Measurements from ENCODE around the gene ADRA1B.
"Not testable (repeated sequence)": the region's sequence is repeated elsewhere in the genome, so short reads cannot be mapped to it uniquely, and the experiment has no call there.

Gene ADRA1B

DNA sequence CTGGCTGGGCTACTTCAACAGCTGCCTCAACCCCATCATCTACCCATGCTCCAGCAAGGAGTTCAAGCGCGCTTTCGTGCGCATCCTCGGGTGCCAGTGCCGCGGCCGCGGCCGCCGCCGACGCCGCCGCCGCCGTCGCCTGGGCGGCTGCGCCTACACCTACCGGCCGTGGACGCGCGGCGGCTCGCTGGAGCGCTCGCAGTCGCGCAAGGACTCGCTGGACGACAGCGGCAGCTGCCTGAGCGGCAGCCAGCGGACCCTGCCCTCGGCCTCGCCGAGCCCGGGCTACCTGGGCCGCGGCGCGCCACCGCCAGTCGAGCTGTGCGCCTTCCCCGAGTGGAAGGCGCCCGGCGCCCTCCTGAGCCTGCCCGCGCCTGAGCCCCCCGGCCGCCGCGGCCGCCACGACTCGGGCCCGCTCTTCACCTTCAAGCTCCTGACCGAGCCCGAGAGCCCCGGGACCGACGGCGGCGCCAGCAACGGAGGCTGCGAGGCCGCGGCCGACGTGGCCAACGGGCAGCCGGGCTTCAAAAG lies 55.7 kb downstream of the ADRA1B start:
- DNase-seq, result no peak

DNA sequence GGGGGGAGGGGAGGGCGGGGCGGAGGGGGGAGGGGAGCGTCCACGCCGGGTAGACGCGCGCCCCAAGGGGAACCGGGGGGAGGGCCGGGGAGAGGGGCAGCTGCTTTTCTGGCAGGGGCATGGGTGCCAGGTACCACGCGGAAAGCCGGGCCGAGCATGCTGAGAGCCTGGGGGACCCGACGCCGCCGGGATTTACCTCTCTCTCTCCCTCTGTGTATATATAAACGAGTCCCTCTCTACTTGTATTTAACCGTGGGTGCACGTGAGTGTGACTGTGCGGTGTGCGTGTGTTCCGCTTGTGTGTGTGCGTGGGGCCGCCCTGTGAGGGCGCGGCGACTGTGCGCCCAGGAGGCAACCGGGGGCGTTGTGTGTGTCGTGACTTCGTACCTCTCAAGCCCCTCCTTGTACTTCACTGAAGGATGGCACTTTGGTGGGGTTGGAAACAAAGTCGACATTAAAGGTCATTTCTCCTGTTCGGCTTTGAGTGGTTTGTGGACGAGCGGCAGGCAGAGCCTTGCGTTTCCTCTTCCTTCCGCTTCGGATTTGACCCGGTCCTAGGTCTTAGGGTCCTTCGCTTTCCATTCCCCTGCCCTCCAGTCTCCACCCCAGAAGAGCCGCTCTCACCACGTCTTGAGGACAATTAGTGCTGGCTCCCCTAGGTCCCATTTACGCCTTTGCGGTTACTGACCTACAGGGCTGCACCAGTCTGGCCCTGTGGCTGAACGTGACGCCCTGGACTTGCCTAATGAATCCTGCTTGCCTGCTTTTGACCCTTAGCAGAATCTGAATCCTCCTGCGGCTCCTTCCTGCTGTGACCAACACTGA lies 56.5 kb downstream of the ADRA1B start:
- no peak for DNase-seq

DNA sequence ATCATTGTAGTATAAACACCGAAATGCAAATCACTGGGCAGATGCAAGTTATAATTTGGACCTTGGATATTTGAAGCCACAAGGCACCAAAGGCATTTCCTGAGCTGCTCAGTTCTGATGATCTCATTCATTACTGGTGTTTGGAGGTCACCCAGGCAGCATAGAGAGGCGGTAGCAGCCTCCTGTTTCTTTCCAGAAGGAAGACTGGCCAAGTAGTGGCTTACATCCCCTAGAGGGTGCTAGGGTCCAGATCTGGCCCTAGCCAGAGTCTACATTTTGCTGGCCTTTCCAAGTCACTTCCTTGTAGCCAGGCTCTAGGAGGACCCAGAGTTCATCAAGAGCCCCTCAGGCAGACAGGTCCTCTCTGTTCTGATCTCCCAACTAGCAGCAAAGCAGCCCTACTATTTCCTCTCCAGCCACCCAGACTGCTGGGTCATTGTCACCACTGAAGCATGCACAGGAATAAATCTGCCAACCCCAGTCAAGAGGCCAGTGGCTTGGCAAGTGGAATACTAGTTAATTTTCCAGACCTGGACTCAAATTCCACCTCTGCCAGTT lies 59.3 kb downstream of the ADRA1B start:
- DNase-seq, result peak; percentile 93

DNA sequence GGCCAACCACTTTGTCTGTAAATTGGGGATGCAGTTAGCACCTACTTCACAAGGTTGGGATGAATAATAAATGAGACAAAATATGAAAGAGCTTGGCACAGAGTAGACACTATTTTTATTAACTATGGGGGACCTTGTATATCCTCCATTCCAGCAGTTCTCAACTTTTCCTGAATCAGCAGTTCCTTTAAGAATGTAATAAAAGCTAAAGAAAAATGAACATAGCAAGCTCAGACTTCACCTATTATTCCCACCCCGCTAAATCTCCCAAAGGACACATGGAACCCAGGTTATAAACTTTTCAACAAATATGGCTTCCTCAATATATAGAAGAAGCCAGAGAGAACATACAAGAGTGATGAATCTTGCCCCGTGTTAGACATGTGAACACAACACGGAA lies 60.6 kb downstream of the ADRA1B start:
- DNase-seq, result no peak

DNA sequence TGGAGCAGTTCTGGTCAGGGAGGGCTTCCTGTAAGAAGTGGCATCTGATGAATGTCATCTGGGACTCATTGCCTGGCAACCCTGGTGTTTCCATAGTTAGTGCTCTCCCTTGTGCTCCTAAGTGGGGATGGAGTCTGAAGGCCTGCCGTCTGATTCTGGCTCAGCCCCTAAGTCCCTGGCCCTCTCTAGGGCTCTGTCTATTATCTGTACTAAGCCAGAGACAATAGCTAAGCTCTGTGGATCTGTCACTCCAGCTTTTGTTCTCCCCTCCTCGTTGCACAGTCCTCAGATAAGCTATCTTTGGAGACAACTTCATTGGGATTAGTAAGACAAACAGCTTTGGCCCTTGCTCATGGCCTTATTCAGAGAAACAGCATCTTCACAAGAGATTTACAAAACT lies 62.1 kb downstream of the ADRA1B start:
- DNase-seq, result no peak

DNA sequence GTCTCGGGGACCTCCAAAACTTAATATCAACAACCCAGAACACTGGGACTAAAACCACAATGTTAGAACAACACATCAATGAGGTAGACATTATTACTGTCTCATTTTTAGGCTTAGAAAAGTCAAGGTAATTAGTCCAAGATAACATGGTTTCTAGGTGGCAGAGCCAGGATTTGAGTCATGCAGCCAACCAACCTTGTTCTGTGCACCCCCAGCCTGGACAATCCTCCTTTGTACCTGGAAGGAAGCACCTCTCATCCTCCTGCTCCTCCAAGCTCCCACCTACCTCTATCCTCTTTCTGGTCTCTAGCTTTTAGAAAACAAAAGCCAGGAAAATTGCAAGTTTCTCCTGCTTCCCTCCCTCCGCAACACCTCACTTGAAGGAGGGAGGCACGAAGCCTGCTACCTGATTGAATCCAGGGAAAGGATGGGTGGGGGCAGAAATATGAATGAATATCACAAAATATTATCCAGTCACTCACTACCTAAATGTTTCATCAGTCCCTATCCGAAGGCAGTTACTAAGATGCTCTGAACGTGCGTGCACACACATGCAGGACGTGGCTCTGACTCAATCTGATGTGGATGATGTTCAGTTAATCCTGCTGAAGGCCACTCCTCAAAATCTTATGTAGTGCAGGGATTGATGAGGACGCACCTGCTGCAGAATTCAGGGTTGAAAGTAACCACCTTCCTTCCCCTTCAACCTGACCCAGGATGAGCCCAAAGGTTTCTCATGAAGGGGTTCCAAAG lies 66.3 kb downstream of the ADRA1B start:
- DNase-seq, result no peak

DNA sequence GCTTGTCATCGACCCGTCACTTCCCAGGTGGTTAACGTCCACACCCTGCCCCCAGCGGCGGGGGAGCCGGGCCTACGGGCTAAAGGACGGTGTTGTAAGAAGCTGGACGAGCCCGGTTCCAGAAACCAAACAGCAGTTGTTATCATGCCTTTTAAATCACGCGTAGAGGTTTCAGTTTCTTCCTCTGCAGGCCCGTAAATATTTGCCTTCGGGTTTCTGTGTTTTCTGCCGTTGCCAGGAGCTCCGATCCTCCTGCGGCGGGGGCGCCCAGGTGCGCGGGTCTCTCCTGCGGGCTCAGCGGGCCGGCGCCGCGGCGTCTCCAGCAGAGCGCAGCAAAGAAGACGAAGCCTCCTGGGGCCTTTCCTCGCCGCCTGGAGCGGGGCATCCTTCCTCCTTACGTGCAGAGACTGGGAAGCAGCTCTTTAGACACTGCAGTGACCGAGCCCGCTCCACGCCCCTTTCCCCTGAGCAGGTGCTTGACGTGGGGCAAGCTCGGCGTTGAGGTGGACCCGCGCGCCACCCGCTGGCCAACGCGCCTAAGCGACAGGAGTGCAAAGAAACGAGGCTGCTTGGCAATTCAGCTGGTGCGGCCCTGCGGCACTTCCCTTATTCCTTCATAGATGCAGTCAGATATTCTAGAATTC lies 70.9 kb downstream of the ADRA1B start:
- peak; percentile 64 for DNase-seq

DNA sequence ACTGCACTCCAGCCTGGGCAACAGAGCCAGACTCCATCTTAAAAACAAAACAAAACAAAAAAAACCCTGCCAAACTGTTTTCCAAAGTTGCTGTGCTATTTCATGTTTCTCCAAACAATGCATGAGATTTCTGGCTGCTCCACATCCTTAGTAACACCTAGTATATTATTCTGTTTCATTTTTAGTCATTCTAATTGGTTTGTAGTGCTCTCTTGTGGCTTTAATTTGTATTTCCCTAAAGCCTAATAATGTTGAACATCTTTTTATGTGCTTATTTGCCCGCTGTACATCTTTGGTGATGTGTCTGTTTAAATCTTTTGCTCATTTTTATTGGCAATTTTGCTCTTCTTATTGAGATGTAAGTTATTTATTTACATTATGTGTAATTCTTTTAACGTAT lies 74.2 kb downstream of the ADRA1B start:
- no peak for DNase-seq

DNA sequence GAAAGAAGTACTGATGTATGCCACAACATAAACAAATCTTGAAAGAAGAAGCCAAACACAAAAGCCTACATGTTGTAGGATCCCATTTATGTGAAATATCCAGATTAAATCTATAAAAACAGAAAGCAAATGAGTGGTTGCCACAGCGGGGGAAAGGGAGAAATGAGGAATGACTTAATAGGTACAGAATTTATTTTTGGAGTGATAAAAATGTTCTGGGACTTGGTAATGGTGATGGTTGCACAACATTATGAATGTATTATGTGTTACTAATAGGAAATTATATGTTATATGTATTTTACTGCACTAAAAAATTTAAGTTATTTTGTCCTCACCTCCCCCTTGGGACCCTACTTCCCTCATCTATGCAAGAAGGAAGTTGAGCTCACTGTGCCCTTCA lies 76.3 kb downstream of the ADRA1B start:
- no peak for DNase-seq

DNA sequence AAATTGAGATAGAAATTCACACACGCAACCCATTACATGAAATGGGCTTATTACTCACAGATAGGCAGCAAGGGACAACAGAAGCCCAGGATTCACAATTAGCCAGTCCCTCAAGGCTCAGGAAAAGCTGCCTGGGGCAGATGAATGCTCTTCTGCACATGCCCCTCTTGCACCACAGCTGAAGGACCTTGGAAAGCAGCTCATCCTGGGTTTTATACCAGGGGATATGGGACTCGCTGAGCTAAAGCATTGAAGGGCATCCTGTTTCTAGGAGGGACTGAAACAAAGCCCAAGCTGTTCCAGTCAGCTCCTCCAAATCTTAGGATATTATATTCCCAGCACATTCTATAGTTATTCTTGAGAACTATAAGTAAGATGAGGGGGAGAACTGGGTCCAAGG lies 76.9 kb downstream of the ADRA1B start:
- no peak for DNase-seq

DNA sequence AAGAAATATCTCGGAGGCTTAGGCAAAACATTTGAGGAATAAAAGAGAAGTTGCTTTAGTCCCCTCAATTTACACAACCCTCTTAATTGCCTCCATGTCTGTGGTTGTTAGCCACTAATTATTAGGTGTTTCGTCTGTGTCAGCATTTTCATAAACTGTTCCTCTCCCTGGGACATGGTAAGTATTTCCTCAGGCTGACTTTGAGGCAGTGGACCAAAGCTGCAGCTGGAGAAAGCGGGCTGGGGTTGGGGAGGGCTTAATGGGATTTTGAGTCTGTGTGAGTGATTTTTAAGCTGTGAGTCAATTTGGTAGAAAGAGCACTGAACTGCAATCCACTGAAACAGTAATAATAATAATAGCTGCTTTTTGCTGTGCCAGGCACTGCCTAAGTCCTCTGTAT lies 79.6 kb downstream of the ADRA1B start:
- no peak for DNase-seq

DNA sequence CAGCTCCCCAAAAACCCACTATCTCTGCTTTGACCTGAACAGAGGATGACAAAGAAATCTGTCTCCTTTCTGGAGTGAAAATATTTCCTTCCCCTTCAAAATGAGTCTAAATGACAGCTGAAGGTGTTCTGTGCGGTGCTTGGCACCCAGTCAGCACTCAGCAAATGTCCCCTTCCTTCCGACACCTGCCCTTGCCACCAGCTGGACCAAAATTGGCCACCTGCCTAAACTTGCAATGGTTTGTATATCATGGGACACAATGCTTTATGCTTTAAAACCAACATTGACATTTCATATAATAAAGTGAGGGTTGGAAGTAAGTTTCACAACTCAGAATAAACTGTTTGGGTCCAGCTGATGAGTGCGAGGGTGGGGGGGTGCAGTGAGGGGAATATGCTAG lies 85.2 kb downstream of the ADRA1B start:
- no peak for DNase-seq

DNA sequence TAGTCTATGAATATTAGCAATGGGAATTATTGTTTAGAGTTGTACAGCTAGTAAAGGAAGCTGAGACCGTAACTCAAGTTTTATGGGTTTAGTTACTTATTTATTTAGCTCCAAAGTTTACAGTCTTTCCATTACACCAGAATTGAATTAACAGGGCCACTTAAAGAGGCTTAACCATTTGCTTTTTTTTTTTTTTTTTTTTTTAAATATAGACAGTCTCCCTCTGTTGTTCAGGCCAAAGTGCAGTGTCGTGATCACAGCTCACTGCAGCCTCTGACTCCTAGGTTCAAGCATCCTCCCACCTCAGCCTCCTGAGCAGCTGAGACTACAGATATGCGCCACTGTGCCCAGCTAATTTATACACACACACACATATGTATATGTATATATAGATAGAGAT lies 91.2 kb downstream of the ADRA1B start:
- DNase-seq, result no peak

DNA sequence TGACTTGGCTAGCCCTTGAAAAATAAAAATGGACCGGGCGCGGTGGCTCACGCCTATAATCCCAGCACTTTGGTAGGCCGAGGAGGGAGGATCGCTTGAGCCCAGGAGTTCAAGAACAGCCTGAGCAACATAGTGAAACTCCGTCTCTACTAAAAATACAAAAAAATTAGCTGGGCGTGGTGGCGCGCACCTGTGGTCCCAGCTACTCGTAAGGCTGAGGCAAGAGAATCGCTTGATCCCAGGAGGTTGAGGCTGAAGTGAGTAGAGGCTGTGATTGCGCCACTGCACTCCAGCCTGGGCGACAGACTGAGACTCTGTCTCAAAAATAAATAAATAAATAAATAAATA lies 92.2 kb downstream of the ADRA1B start:
- not testable (repeated sequence) for DNase-seq

DNA sequence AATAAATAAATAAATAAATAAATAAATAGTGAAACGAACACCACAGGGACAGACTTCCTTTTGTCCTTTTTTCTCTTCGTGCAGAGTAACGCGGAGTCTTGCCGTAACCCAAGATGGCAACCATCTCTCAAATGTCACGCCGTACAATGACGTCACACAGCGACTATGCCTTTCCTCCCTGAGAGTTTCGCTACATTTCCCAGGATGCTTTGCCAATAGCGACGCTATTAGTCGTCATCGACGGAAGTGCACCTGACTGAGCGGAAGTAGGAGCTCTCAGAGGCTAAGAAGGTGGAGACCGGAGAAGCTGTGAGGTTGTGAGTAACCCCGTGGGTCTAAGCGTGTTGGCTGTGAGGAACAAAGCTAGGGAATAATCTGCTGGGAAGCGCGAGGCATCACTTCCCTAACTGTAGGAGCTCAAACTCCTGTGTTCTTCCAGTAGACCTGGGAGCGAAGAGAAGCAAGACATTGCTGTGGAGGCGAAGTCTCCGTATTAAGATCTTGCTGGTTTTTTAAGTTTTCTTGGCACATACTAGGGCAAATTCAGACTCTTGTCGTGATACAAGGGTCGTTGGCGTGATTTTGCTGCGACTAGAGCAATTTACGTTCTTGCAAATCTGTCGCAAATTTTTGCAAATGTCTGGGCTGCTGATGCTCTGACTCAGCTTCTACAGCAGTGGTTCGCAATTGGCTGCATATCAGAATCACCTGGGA lies 92.8 kb downstream of the ADRA1B start, which contains the start of gene TTC1:
Gene TTC1 (plus strand): TSS at position 263 of the 714 bp plus-strand sequence. CDS start 1,390 bp downstream, outside the sequence.
- peak; percentile 99 for DNase-seq

DNA sequence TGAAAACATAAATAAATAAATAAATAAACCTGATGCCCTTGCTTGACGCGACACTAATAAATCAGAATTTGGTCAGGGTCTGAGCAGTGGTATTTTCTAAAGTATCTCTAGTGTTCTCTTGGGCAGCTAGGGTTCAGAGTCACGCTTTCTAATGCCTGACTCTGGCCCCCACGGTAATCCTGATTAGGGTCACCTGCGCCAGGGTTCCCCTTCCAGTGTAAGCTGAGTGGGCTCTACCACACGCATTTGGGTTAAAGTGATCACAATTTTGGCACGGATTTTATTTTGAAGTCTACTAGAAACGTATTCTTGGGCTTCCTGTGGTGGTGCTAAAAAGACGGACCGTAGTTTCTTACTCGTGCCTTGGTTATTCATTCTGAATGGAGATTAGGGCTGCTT lies 93.3 kb downstream of the ADRA1B start:
- no peak for DNase-seq

DNA sequence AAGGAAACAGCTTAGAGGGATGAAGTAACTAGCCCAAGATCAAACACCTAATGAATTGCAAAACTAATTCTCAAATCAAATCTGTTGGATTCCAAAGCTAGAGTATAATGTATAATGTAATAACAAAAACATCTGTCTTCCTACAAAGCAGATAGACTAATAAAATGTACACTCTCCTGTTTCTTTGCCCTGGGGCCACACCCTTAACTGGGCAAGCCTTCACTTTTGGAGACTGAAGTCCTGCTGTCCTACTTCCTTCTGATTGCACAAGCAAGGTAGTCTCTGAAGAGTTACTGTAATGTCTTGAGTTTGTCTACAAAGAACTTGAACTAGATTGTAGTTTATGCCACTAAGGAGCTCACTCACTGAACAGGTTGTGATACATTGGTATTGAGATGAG lies 95.2 kb downstream of the ADRA1B start:
- no peak for DNase-seq

DNA sequence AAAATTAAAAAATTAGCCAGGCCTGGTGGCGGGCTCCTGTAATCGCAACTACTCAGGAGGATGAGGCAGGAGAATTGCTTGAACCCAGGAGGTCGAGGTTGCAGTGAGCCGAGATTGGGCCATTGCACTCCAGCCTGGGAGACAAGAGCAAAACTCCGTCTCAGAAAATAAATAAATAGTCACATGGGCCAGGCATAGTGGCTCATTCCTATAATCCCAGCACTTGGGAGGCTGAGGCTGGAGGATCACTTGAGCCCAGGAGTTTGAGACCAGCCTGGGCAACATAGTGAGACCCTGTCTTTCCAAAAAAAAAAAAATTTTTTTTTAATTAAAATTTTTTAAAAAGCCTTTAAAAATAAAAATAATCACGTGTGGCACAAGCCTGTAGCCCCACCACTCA lies 97.9 kb downstream of the ADRA1B start:
- DNase-seq, result not testable (repeated sequence)

DNA sequence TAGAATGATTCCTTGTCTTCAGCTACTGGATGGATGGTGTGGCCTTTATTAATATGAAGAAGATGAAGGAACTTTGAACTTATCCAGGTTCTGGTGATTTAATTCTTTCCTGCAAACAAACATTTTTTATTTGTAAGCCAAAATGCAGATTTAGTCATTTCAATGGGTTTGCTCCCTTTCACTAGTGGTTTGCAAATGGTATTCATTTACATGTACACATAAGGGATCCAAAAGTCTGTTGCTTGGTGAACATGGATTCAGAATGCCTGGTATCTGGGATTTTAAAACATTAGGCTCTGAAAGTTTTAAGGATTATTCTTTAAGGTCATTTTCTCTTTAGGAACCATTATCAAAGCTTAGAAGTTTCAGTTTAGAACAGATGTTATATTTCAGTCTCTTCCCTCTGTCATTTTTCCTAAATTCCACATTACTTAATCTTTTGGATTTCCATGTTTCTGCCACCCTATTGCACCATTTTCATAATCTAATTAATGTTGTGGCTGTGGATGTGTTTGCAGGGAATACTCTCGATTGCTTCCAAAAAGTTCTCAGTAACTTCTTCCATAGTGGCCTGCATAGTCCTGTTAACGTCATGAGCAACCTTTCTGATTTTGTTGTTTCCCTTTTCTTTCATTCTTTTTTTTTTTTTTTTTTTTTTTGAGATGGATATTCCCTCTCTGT lies 102.8 kb downstream of the ADRA1B start:
- DNase-seq, result no peak

DNA sequence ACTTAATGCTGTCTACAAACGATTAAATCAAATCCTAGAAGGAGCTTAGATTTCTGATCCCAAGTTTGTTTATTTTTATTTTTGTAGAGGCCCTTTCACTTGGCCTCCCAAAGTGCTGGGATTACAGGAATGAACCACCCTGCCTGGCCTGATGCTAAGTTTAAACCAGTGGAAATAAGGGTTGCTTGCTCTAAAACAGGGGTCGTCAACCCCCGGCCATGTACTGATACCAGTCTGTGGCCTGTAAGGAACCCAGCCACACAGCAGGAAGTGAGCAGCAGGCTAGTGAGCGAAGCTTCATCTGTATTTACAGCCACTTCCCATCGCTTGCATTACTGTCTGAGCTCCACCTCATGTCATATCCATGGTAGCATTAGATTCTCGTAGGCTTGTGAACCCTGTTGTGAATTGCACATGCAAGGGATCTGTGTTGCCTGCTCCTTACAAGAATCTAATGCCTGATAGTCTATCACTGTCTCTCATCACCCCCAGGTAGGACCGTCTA lies 104.0 kb downstream of the ADRA1B start:
- no peak for DNase-seq

DNA sequence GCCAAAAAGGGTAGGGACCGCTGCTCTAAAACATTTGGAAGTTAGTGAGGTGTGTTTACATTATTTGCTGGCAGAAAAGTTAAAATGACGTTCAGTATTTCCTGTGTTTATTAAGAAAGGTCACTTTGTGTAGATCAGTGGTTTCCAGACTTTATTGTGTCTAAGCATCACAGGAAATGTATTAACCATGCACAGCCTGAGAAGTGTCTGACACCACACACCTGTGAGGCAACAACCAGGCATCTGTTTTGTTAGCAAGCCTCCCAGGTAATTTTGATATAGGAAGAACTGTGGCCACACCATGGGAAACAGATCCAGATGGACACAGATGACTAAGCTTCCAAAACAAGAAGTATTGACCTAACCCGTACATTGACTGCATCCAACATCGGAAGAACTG lies 104.7 kb downstream of the ADRA1B start:
- no peak for DNase-seq

Data from NCI-H226 (cell line).